Spleen (tissue), 7 donors: ENCODE data around the gene ROM1.
A peak's percentile ranks its signal among the peaks of the same experiment; 100 is the strongest.

Source experiments
- CTCF ChIP-seq, 11 experiments: fragments of 200-600 bp in 7 of 11; fragments of 450-650 bp in 4 of 11; sonication (generic) in 4 of 11; IDR thresholded peaks in 8 of 11; conservative IDR thresholded peaks in 3 of 11; 1 replicate in 7 of 11; 2 replicates in 4 of 11; pipeline versions ENCODE4 v1.4.0 to v1.8.0; 2016 to 2021; ENCODE audit warnings: antibody characterized with exemption in 11 of 11, inconsistent platforms in 4 of 11, mild to moderate bottlenecking in 1 of 11
- POLR2A ChIP-seq, 3 donors: fragments of 450-650 bp; IDR thresholded peaks; one replicate each; pipeline ENCODE4 v1.5.1; 2017; ENCODE audit warnings: antibody characterized with exemption in 3 of 3, mild to moderate bottlenecking in 1 of 3
- POLR2AphosphoS5 ChIP-seq, 3 donors: sonication (generic); formaldehyde crosslinking; IDR thresholded peaks; one replicate each; pipeline ENCODE4 v1.5.1; 2017; ENCODE audit warnings: antibody characterized with exemption in 3 of 3
- donor health status: DM: no; HTN: no; CAD: no; lungs with moderate emphysema.
- donor health status: DM: no; HTN: no; CAD: no.
- donor health status: DM: no; HTN: no; CAD: no.

- TF ChIP-seq CTCF (IDR thresholded peaks at IDR 0.05 in 8 of 11, conservative IDR thresholded peaks at IDR 0.05 in 3 of 11) = no peak
- TF ChIP-seq POLR2A (IDR thresholded peaks at IDR 0.05) = no peak
- TF ChIP-seq POLR2AphosphoS5 (IDR thresholded peaks at IDR 0.05) = peak in 2 of 3 donors; percentile 47 to 48
Observed at GRCh38 chr11:62577046-62577714, 35.9 kb upstream of the ROM1 start.
